ENCODE measurements around the gene TENM4.
"Not testable (repeated sequence)": the region's sequence is repeated elsewhere in the genome, so short reads cannot be mapped to it uniquely, and the experiment has no call there.

Gene TENM4

DNA sequence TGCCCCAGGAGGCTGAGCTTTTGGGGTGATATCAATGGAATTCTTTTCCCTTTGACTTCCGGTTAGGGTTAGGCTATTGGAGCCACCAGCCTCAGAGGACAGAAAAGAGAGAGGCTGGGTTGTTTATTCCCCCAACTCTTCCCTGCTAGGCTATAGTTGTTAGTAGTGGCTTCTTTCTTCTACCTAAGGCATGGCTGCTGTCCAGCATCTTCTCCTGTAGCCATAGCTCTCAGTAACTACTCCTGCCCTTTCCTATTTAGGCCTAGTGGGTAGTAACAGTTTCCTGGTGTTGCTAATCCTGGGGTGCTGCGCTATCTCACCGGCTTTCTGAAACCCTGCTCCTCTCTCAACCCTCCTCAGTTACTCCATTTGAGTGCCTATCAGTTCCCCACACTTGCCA lies 184.9 kb downstream of the TENM4 start:
- DNase-seq (ENCODE audit: low read depth in 2 of 2, low spot score in 1 of 2), result no peak

DNA sequence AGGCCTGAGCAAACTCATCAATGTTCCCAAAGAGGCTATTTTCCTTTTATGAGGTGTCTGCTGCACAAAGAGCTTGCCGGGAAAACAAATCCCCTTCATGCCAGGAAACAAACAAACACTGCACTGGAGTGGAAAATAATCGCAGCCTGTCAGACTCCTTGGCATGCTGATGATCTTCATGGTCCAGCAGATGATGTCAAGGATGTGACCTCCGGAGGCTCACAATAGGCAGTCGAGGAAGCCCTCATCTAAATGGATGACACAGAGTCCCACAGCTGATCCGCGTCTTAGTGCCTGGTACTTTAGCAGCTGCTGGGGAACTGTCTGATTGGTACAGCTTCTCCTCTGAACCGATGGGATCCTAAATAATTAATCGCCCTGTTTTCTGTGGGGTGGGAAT lies 187.6 kb downstream of the TENM4 start:
- no peak for DNase-seq (ENCODE audit: low read depth in 2 of 2, low spot score in 1 of 2)

DNA sequence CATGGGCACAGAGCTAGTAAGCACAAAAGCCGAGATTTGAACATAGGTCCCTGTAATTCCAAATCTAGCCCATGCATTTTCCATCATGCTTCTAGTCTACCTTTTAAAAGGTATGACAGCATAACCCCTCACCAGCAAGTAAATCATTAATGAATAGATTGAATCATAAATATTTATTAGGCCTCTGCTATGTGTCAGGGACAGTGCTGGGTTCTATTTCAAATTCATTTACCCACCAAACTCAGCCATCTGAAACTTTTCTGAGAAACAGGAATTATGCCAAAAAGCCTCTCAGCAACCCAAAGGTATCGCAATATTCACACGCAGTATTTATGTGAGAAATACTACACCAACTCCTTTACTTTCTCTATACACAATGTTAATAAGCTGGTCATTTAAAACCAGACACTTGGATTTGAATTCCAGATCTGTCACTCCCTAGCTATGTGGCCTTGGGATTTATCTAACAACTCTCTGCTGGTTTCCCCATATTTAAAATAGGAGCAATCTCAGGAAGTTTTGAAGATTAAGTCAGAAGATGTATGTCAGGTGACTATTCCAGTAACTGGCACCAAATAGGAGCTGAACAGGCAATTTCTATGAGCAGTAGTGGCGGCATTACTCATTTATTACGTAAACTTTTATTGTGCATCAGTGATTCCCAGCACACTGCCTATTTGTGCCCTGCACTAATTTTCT lies 191.4 kb downstream of the TENM4 start:
- no peak for DNase-seq (ENCODE audit: low read depth in 2 of 2, low spot score in 1 of 2)

DNA sequence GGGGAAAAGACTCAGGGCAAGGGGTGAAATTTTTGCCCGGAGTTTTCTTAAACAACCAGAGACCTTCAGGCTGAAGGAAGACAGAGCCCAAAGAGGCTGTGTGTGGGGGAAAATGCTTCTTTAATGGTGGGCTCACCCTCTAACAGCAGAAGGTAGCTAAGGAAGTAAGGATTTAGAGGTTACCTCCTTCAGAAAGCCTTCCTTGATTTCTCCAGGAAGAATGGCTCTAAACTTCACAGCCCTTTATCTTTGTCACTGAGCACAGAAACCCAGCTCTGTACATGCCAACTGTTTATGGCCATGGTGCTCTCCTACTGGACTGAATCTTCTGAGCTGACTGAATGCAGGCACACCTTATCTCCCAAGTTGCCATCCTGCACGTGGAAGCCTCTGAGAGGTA lies 196.0 kb downstream of the TENM4 start:
- no peak for DNase-seq (ENCODE audit: low read depth in 2 of 2, low spot score in 1 of 2)

DNA sequence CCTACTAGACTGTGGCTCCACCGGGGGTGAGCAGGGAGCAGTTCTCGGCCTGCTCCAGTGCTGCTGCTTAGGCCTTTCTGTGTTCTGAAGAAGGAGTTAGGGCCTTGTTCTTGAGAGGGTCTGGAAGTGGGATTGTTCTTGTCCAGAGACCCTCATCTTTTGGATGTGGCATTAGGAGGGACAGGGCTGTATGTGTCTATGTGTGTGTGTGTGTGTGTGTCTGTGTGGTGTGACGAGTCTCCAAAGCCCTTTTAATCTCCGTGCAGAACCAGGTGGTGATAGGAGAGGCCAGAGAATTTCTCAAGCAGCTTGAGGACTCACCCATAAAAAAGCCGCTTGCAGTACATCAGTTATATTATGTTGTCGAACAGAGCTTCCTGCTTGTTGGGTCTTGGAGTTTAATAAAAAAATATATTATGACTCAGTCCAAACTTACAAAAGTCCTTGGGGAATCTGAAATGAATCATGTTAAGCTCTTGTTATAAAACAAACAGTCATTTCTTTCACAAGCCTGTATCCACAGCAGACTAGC lies 196.5 kb downstream of the TENM4 start:
- no peak for DNase-seq (ENCODE audit: low read depth in 2 of 2, low spot score in 1 of 2)

DNA sequence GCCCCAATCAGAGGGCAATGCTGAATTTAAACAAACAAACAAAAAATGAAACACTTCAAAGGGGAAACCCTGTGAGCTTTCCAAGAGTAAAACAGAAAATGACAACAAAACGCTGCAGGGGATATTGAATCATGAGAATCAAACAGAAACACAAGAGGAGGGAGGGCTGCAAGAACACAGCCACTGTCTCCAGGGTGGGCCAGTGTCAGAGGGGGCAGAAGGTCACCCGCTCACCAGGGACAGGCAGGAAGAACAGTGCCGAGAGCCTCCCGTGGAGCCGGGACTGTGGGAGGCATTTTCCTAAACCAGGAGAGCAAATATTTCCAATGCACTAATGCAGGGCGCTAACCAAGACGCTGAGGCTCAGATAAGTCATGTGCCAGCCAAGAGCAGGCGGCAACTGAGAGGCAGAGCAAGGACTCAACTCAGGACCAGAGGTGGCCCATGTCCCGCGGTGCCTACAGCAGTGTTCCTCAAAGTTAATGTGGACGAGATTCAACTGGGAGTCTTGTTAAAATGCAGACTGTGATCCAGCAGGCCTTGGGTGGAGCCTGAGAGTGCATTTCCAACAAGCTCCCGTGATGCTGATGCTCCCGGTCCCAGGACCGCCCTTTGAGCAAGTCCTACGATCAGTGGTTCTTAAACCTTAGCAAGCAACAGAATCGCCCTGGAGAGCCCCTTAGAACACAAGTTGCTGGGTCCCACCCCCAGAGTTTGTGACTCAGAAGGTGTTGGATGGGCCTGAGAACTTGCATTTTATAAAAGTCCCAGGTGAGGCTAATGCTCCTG lies 197.2 kb downstream of the TENM4 start:
- DNase-seq (ENCODE audit: low read depth in 2 of 2, low spot score in 1 of 2), result no peak

DNA sequence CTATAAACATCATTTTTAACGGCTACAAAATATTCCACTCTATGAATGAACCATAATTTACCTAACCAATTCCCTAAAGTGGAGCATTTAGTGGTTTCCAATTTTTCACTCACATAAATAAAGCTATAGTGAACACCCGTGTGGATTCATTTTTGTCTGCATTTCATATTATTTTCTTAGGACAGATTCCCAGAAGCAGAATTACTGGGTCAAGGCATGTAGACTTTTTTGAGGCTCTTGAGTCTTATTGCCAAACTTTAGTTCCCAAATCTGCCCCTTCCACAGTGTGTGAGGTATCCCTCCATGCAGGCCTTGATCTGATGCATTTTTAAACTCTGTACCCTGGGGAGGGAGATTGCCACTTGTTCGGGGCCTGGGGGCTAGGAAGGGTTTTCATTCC lies 198.2 kb downstream of the TENM4 start:
- DNase-seq (ENCODE audit: low read depth in 2 of 2, low spot score in 1 of 2), result no peak

DNA sequence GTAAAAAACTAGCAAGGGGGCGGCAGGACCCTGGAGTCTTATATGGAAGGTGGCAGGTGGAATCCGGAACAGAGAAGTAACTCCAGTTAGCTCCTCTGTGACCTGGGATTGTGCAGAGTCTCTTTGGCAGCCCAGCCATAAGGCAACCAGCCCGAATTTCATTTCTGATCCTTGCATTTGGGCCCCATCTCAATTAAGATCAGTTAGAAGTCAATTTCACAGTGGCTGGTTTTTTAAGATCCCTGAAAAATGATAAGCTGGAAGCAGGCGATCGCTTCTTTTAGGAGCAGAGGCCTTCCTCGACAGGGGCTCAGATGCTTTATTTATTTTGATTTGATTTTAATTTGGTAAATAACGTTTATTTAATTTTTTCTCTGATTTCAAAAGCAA lies 199.0 kb downstream of the TENM4 start:
- no peak for DNase-seq (ENCODE audit: low read depth in 2 of 2, low spot score in 1 of 2)

DNA sequence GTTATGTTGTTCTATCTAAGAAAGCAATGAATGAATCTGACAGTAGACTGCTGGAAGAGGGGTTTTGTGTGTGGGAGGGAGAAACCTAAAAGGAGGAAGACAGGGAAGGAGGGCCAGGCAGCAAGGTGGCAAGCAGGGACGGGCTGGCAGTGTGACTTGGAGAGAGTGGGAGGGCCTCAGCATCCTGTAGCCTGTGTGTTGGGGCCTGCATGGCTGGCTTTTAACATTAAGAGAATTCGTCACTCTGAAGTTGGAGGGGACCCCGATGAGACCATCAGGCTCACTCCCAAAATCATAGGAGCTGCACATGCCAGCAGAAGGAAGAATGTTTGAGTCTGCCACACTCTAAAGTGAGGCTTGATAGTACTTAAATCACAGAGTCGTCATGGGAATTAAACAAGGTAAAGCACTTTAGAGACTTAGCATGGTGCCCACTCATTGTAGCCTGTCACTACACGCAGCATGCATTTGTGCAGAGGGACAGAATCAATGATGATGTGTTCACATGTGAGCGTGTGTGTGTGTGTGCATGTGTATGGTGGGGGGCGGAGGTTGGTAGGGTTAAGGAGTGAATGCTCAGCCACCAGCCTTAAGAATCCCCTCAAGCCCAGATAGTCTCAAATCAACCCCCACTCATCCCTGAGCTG lies 199.5 kb downstream of the TENM4 start:
- no peak for DNase-seq (ENCODE audit: low read depth in 2 of 2, low spot score in 1 of 2)

DNA sequence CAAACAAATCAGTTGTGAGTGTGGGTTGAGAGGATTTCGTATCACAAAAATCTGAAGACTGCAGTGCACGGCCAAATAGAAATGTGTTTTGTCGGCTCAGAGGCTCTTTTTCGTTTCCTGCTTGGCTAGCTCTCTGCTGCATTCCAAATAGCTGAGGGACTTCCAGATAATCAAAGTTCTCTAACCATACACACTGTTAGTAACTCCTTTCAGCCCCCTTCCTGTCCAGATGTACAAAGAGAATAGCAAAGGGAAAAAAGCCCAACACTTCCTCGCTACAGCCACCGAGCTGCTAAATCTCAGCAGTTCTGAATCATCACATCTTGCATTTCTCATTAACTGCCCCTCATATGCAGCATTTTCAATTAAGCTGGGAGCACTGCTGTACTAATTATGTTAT lies 203.1 kb downstream of the TENM4 start:
- no peak for DNase-seq (ENCODE audit: low read depth in 2 of 2, low spot score in 1 of 2)

DNA sequence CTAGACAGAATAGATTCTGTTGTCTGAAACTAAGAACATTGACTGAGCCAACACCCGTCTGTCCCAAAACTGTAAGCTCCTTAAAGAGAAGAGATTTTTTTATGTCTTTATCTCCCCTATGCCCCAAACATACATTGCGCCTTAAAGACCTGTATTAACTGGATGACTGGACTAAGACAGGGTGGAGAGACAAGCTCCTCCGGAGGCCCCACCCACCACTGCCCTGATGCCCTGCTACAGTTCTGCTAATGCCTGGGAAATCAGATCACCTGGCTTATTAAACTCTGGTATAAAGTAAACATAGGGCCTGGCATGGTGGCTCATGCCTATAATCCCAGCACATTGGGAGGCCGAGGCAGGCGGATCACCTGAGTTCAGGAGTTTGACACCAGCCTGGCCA lies 203.7 kb downstream of the TENM4 start:
- DNase-seq (ENCODE audit: low read depth in 2 of 2, low spot score in 1 of 2), result no peak

DNA sequence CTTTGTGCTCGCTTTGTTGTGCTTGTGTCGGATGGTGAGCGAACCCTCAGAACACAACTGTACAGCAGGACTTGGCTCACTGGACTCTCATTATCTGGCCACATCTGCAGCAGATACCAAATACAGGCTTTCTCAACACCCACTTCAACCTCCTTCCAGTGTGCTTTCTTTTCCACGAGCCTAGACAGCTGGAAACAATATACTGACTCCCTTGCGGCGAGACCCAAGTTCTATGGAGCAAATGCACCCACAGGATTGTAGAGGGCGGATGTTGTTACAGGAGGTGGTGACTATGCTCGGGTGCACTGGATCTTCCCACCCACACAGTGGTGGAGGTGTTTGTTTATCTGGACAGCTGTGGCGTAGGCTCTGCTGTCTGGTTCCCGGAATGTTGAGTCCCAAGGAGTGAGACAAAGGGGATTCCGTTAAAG lies 204.3 kb downstream of the TENM4 start:
- no peak for DNase-seq (ENCODE audit: low read depth in 2 of 2, low spot score in 1 of 2)

DNA sequence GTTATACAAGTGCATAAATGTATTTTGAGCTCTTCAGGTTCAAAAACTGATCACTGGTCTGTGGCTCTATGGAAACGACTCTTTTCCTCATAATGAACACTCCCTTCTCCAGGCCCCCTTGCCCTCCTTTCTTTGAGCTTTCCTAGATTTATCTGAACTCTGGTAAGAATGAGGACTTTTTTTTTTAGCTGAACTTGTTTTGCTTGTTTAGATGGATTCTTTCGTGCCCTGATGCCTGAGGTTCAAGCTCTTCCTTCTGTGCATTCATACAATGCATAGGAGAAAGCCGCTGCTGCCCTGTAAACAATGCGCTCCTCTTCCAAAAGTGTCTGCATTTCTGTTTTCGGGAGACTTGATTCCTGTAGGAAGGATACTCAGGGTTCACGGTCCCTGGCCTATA lies 205.1 kb downstream of the TENM4 start:
- no peak for DNase-seq (ENCODE audit: low read depth in 2 of 2, low spot score in 1 of 2)

DNA sequence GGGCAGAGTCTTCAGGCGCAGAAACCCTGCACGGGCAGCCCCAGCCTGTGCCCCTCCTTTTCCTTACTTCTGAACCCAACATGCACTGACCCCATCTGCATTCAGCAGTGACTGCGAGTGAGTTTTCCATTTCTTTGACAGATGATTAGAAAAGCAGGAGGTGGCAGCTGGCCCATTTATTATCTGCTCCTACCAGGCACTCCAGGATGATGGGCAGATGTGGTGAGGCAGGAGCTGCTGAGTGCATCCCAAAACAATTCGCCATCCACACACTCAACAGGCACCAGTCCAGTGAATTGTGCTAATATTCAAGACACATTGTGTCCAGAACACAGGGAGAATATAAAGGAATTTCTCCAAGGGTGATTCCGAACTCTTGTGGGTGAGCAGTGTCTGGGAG lies 208.5 kb downstream of the TENM4 start:
- DNase-seq (ENCODE audit: low read depth in 2 of 2, low spot score in 1 of 2), result no peak

DNA sequence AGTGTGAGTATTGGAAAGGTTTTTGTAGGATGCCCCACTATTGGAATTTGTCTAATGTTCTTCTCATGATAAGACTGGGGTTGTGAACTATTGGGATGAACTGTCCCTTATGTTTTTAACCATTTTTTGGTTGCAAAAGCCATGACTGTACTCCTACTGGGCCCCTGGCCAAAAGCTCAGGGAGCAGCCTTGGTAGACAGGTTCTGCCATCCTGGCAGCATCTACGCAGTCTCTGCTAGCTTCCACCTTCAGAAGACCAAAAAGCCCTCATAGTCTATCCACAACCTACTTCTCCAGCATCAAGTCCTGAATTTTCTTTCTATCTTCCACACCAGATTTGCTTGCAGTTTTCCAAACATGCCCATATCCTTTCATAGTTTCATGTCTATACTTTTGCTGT lies 211.8 kb downstream of the TENM4 start:
- no peak for DNase-seq (ENCODE audit: low read depth in 2 of 2, low spot score in 1 of 2)

DNA sequence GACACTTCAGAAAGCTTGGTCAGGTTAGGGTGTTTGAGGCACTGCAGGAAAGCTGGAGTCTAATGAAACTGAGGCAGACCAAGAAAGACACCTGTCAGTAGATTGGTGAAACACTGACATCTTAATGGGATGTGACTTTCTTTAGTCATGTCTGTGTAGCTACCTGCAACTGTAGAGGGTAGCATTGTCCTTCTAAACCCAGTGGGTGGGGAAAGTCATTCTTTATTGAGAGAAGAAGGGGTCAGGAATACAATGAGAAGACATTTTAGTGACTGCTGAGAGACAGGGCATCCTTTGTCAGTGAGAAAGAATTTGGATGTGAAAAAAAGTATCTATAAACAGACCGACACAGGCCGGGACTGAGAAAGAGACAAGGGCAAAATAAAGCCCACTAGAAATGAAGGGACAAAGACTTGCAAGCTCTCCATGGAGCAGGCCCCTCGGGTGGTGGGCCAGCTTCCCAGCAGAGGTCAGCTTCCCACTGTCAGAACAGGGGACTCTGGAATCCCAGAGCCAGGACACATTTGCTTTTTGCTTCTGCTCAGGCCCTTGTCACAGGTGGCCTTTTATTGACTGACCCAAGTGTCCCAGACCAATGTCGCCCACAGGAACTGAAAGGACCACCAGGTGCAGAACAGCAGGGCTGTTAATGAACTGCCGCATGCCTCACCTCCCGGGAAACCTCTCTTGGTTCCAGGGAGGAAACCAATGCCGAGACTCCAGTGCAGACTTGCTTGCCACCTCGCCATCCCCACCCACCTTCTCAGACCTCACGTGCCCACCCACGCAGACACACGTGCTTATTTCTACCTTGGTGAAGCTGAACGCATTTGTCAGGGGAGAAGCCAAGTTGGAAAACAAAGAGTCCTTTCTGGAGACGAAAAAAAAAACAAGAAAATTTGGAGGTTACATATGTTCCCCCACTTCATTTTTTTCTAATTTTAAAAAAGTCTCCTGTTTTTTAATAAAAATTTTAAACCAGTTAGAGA lies 212.8 kb downstream of the TENM4 start:
- DNase-seq (ENCODE audit: low read depth in 2 of 2, low spot score in 1 of 2), result no peak

DNA sequence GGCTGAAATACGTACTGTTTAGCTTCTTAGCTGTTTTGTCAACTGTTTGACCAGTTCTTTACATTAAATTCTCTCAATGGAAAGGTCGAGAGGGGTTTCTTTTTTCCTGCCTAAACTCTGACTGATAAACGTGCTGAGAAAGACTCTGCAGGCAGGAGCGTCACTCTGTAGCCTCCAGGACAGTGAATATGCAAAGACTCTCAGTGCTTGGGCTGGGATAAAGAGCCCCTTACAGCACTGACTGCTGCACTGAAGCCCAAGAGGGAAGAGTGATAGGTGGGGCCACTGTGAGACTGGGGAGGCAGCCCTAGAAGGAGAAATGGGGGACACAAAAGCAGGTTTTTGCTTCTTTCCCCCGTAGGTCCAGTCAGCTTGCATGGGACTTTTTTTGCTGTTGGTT lies 213.5 kb downstream of the TENM4 start:
- no peak for DNase-seq (ENCODE audit: low read depth in 2 of 2, low spot score in 1 of 2)

DNA sequence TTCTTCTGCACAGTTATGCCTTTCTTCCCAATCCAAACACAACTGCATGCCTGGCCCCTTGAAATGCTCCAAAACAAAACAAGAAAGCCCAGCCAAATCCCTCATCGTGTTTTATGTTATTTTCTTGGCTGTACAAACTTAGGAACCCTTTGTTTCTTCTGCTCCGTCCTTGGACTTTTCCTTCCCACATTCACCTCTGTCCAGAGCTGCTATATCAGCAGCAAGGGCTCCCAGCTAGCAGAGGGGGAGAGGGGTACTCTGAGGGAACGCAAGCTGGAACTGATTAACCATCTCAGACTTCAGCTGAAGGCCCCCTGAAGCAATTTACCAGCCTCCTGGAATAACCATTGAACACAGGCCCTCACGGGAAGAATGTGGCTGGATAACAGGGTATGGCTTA lies 214.7 kb downstream of the TENM4 start:
- DNase-seq (ENCODE audit: low read depth in 2 of 2, low spot score in 1 of 2), result no peak

DNA sequence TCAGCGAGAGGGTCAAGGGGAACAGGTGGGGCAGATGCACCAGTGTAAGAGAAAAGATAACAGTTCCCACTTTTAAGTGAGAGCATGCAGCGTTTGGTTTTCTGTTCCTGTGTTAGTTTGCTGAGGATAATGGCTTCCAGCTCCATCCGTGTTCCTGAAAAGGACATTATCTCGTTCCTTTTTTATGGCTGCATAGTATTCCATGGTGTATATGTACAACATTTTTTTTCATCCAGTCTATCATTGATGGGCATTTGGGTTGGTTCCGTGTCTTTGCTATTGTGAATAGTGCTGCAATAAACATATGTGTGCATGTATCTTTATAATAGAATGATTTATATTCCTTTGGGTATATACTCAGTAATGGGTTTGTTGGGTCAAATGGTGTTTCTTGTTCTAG lies 218.7 kb downstream of the TENM4 start:
- not testable (repeated sequence) for DNase-seq (ENCODE audit: low read depth in 2 of 2, low spot score in 1 of 2)

DNA sequence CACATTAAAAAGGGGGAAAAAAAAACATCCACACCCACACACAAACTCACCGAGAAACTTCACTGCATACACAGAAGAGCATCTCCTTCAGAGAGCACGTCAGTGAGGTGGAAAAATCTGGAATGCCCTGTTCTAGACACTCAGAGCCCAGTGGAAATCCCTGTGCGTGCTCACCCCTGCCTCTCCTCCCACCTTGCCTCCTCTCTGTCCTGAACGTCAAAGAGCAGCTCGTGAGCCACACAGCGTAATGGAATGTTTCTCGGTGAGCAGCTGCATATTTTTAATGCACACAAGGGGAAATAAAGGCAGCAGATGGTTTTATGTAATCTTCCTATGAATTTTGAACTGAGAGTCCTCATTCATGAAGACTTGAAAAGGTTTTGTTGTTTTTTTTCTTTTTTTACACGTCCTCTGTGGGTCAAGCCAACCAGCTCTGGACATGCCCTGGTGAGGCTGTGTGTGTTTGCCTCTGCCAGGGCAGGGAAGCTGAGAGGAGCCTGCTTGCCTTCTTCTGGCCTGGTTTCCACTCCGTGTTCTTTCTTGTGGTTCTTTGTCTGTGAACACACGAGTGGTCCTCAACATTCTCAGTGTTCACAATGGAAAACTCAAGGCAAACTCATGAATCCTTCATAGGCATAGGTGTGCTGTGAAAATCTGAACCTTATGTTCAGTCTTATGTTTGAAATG lies 219.2 kb downstream of the TENM4 start:
- DNase-seq (ENCODE audit: low read depth in 2 of 2, low spot score in 1 of 2), result no peak

All from stimulated activated CD8-positive, alpha-beta memory T cell treated with anti-CD3 and anti-CD28 coated beads, Interleukin-4, amount 100 ng/mL, for 4 hours (primary cell).